GM21825 (cell line): ENCODE data around the gene CDK9.
"Not testable (repeated sequence)": the region's sequence is repeated elsewhere in the genome, so short reads cannot be mapped to it uniquely, and the experiment has no call there.

ENCODE experiments used
- ATAC-seq: cut with Tn5 transposase; IDR thresholded peaks from one replicate; pipeline ENCODE4 v1.9.1; 2021; ENCODE audit warnings: mild to moderate bottlenecking, moderate library complexity; ENCODE audit not compliant: unreplicated experiment

The CDK9 gene

GRCh38 chr9:127779136-127779981 lies 6.5 kb upstream of the CDK9 start:
- ATAC-seq, result peak; percentile 41

- ATAC-seq, result no peak
Measured at GRCh38 chr9:127780126-127780885, 5.5 kb upstream of the CDK9 start.

- ATAC-seq, result not testable (repeated sequence)
Measured at GRCh38 chr9:127780909-127781308, 4.9 kb upstream of the CDK9 start.

GRCh38 chr9:127781806-127782205 lies 4.0 kb upstream of the CDK9 start:
- no peak for ATAC-seq

- no peak for ATAC-seq
Measured at GRCh38 chr9:127783111-127784008, 2.5 kb upstream of the CDK9 start.

GRCh38 chr9:127785023-127785932 lies 556 bp upstream of the CDK9 start:
- peak; percentile 34 for ATAC-seq

- no peak for ATAC-seq
Measured at GRCh38 chr9:127786773-127787104, 905 bp downstream of the CDK9 start.

- no peak for ATAC-seq
Measured at GRCh38 chr9:127788337-127789011, 2.6 kb downstream of the CDK9 start.

- no peak for ATAC-seq
Measured at GRCh38 chr9:127789179-127789578, 3.3 kb downstream of the CDK9 start.

- no peak for ATAC-seq
Measured at GRCh38 chr9:127790094-127790855, 4.4 kb downstream of the CDK9 start.

- ATAC-seq, result no peak
Measured at GRCh38 chr9:127791085-127791484, 5.3 kb downstream of the CDK9 start.

GRCh38 chr9:127792417-127793031 lies 6.7 kb downstream of the CDK9 start:
- ATAC-seq, result no peak

- ATAC-seq, result no peak
Measured at GRCh38 chr9:127793093-127793708, 7.4 kb downstream of the CDK9 start.

- no peak for ATAC-seq
Measured at GRCh38 chr9:127794001-127794791, 8.4 kb downstream of the CDK9 start.

GRCh38 chr9:127796225-127796813 lies 10.5 kb downstream of the CDK9 start:
- ATAC-seq, result no peak

GRCh38 chr9:127796852-127797370 lies 11.1 kb downstream of the CDK9 start:
- no peak for ATAC-seq
